ENCODE results near the gene TET2.

GRCh38 chr4:105272002-105272401 lies 125.3 kb downstream of the TET2 start:
- TF ChIP-seq POLR2AphosphoS5 (IDR thresholded peaks at IDR 0.05) (no peak), CTCF (IDR thresholded peaks at IDR 0.05) (no peak), POLR2A (IDR thresholded peaks at IDR 0.05) (no peak)
